GDM1 (cell line): Measurements from ENCODE around the gene FOXF2.
A peak's percentile ranks its signal among the peaks of the same experiment; 100 is the strongest.

ENCODE experiments used
- DNase-seq: peaks from one replicate; lab custom pipeline; 2025; lab: John Stamatoyannopoulos, UW

The FOXF2 gene

DNA sequence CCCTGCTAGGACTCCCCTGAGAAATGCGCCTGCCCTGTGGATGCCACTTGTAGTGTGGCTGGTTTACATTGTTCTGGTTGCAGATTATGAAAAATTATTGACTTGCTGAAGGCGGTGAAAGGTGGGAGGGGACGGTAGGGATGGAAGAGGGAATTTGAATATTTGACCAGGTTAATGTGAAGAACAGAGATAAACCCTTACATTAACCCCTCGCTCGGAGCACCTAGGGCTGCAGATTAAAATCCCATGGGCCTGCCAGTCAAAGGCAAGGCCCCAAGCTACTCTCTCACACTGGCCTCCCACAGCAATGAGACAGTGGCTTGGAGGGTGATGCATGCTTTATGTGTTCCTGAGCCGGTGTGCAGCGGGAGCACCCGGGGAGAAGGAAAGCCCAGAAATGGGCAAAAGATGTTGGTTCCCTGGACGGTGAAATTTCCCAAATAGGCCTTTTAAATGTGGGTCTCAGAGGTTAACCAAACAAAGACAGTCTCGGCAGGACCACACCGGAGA lies 2.5 kb downstream of the FOXF2 start:
- no peak for DNase-seq

- DNase-seq: no peak
These were observed 3.7 kb downstream of the FOXF2 start for GRCh38 chr6:1392813-1393640.

DNA sequence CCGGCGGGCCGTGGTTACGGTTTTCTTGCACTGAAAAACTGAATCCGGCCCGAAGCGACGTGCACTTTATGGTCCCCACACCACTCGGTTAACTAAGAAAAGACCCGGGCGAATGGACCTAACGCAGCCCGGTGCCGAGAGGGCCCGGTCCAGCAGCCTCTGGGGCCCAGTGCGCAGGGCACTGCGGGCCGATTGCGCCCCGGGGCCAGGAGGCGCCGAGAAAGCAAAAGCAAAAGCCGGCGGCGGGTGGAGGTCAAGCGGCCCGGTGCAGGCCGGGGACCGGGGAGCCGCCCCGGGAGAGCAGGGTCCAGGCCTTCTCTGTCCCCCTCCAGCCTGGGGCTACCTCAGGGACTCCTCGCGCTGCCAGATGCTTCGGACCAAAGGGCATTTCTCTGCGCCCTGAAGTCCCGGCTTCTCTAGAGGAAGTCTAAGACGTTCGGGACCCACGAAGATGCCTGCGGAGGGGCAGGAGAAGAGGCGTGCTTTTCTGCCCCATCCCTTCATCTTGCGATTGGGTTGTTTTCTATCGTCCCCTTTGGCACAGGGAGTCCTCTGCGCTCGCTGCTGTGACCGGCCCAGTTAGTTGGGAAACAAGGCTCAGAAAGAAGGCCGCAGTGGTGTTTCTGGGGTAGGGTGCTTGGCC lies 4.4 kb downstream of the FOXF2 start:
- no peak for DNase-seq

GRCh38 chr6:1394514-1395463 lies 5.4 kb downstream of the FOXF2 start:
- no peak for DNase-seq

DNA sequence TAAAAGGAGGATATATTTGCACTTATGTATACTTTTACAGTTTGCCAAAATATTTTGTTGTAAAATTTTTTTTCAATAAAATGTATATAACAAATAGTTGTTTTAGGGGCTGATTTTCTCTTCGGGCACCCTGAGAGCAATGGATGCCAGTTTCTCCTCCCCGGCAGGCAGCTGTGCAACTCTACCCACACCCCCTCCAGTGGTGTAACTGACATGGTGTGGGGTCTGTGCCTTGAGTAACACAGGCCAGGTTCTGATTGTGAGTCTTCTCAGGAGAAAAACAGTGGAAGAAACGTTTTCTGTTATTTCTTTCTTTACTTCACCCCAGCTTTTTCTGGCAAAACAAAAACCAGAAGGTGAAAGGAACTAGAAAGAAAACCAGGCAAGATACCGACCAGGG lies 6.1 kb downstream of the FOXF2 start:
- DNase-seq: no peak

GRCh38 chr6:1395941-1396908 lies 6.8 kb downstream of the FOXF2 start:
- DNase-seq: no peak

DNA sequence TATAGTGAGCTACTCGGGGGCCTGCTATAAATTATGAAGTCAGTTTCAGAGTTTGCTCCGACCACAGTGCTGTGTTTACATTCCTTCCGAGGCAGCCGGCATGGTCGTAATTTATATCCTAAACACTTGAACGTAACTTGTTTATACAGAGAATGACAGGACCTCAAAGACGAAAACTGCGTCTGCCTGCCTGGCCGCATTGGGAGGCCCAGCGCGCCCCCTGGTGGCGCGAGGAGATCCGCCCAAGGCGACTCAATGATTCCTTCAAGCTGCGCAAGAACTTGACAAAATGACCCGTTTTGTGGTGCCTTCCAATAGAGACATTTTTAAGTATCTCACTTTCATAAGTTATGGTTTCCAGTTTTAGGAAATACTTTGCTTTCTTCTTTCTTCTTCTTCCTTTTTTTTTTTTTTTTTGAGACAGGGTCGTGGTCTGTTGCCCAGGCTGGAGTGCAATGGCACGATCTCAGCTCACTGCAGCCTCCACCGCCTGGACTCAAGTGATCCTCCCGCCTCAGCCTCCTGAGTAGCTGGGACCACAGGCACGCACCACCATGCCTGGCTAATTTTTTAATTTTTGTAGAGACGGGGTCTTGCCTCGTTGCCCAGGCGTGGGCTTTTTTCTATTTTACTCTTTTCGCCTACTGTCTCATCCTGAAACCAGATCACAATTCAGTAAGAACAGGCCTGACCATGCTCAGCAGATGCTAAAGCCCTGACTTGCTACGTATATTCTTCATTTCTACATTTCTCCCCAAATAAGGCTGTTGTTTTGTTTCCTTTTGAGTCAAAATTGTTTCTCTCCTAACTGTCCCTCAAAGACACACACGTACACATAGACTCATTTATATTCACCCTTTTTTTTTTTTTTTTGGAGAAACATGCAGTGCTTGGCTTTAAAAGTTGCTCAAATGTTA lies 7.8 kb downstream of the FOXF2 start:
- peak; percentile 41 for DNase-seq

- DNase-seq: no peak
These were observed 9.9 kb downstream of the FOXF2 start for GRCh38 chr6:1399085-1399780.

DNA sequence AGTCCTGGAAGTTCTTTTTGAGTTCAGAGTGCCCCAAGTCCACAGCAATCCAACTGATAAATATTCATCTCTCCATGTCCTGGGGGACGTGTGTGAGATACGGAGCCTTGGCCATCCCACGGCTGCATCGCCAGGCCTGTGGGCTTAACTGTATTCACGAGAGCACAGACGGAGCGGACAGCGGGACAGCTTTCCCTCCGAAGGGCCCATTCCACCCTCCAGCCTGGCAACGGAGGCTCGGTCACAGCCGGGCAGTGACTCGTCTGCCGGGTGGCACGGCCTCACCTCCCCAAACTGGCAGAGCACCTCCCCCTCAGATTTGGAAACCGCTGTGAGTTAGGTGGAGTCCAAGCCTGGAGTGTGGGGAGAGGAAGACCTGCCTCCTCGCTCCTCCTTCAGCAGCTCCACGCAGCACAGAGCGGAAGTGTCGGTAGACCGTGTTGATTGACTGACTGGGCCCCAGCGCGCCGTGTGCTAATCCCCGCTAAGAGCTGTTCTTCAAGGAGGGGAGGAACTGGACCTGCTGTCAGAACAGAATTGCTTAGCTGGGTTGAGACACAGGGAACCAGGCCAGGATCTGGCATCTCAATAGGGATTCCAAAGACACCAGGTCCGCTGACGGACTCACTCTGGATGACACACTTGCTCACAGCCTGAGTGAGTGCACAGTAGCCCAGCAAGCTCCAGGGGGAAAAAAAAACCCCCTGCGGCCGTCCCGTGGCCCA lies 10.9 kb downstream of the FOXF2 start:
- DNase-seq: no peak

DNA sequence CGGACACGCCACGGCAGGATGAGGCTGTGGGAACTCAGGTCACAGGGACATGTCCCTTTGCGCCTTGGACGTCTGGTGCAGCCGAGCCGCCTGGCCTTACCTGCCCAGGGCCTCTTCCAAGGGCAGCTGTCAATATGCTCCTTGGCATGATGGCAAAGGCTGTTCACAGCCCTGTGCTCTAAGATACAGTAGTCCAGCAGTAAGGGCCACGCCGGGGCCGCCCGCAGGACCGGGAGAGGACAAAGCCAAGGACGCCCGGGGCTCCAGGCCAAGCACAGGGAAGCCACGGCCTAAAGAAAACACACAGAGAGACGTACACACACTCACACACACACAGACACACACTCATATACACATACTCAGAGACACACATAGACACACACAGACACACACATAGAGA lies 13.0 kb downstream of the FOXF2 start:
- DNase-seq: no peak

DNA sequence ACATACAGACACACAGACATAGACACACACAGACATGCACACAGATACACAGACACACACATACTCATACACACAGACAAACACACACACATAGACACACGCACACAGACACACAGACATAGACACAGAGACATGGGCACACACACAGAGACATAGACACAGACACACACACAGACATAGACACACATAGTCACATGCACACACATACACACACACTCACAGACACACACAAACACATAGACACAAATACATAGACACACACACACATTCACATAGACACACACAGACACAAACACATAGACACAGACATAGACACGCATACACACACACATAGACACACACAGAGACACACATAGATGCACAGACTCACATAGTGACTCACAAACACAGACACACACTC lies 13.5 kb downstream of the FOXF2 start:
- DNase-seq: no peak

- no peak for DNase-seq
These were observed 14.7 kb downstream of the FOXF2 start for GRCh38 chr6:1403851-1404712.

- DNase-seq: no peak
These were observed 15.3 kb downstream of the FOXF2 start for GRCh38 chr6:1404713-1405098.

- DNase-seq: no peak
These were observed 15.8 kb downstream of the FOXF2 start for GRCh38 chr6:1405221-1405620.

DNA sequence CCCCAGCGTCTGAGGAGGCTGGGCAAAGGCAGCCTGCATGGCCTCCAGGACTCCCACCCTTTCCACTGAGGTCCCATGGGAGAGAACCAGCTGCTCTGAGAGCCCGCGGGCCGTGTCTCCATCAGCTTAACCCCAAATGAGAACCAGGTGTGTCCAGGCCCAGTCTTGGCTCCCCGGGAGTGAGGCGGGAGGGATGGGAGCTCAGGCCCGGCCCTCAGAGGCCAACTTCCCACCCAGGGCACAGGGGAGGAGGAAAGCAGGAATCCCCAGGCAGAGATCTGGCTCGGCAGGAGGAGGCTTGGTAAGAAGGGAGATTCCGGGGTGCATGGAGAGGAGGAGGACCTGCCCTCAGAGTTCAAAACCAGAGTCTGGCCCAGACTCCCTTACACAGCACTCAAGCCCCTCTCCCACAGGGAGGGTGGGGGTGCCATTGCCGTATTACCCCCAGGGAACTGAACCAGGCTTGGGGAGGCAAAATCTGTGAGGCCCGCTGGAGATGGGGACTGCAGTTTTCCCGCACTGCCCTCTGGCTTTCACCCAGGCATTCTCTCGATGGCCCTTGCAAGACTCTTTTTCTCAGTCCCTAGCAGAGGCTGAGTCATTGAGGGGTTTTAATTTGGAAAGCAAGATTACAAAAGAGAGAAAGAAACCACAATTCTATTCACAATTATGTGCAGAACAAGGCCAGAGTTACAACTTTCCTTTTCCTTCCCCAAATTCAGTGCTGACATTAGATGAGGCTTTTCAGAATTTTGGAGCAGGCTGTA lies 17.1 kb downstream of the FOXF2 start:
- DNase-seq: no peak

GRCh38 chr6:1407499-1407990 lies 18.2 kb downstream of the FOXF2 start:
- DNase-seq: no peak
